Stimulated activated naive CD8-positive, alpha-beta T cell treated with anti-CD3 and anti-CD28 coated beads, Interleukin-15, Interleukin-2, amounts not matched to agents 100 U/mL and 50 U/mL, for 24 hours (primary cell): ENCODE measurements around the gene DDX24.

ENCODE experiments used
- ATAC-seq: fragments of 150-1000 bp; cut with Tn5 transposase; one replicate; pipeline ENCODE4 v1.10.0; 2021
- DNase-seq: peaks from one replicate; pipeline ENCODE4 v3.0.0; 2021

DDX24 gene

DNA sequence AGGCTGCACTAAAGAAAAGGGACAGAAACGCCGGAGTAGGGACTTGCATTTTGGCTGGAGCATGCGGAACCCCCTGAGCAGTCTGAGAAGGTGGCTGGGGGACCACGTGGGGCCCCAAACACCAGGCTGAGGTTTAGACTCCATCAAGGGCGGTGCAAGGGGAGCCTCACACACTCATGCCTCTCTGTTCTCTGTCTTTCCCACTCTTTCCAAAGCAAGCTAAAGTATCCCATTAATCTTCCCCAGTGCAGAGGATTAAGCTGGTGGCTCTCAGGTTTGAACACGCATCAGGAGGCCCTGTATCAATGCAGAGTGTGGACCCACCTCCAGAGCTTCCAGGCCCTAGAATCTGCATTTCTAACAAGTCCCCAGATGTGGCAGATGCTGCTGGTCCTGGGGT lies 70.4 kb downstream of the DDX24 start:
- DNase-seq (no peak), ATAC-seq (no peak)

DNA sequence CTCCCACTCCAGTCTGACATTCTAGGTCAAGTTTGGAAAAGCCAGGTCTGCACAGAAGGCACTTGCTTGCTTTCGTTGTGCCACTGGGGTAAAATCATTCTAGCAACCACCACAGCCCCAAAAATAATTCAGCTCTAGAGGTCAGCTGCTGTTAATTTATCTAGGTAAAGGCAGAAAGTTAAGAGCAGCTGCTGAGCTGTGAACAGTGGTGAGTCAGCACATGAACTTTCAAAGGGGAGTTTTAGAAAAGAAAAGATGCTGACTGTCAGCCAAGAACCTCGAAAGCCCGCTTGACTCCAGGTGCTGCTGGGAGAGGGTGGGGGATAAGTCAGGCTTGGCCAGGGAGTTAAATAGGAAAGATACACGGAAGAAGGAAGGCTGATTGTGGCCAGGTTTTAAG lies 71.2 kb downstream of the DDX24 start:
- DNase-seq (no peak), ATAC-seq (peak; percentile 57)

DNA sequence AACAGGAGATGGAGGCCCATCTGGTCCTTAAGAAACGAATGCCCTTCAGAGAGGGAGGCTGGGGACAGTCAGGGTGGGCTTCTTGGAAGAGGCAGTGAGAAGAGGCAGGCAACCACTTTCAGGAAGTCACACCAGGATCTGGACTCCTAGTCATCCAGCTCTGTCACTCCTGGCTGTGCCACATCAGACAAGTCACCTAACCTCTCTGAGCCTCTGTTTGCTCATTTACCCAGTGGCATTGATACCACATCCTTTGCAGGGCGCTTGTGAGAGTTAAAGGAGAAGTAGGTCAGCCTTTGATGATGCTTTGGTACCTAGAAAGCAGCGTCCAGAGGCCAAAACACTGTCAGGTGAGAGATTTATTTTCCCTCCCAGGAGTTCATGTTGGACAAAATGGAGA lies 72.8 kb downstream of the DDX24 start:
- peak; percentile 58 for ATAC-seq

DNA sequence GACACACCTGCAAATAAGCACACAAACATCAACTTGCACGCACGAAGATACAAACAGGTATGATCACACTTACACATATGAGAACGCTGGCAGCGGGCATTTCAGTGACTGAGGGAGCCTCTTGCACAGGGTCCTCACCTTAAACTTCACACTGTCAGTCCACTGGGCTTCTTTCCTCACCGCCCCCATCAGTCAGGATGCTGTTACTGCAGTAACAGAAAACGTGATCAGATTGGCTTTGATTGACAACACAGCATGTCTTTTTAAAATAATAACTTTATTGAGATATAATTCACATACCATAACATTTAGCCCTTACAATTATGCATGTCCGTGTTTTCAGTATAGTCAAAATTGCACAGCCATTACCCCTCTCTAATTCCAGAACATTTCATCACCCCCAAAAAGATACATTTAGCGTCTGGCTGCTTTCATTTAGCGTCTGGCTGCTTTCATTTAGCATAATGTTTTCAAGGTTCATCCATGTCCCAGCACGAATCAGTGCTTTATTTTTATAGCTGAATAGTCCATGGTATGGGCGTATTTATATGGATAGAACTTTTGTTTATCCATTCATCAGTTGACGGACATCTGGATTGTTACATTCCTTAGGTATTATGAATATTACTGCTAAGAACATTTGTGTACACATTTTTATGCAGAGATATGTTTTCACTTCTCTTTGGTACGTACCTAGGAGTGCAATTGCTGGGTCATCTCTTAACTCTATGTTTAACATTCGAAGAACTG lies 75.5 kb downstream of the DDX24 start:
- ATAC-seq (no peak), DNase-seq (peak; percentile 31)

More for the DNA sequence above, 72.8 kb downstream of the DDX24 start:
- DNase-seq, result no peak

DNA sequence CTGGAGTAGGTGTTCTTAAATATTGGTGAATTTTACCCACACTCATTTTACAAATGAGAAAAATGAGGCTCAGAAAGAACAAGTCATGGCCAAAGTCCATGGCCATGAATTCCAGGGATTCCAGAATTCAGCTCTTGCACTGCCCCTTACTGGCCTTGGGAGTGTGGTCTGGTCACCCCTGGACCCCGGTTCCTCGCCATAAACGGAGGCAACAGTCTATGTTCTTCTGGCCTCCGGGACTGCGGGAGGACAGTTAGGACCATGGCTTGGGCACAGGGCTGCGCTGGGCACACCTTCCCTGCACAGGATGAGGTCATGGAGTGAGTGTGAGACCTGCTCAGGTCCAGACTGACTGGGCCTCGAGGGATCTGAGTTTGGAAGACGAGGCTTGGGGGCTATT lies 77.0 kb downstream of the DDX24 start:
- DNase-seq, result no peak
- no peak for ATAC-seq

DNA sequence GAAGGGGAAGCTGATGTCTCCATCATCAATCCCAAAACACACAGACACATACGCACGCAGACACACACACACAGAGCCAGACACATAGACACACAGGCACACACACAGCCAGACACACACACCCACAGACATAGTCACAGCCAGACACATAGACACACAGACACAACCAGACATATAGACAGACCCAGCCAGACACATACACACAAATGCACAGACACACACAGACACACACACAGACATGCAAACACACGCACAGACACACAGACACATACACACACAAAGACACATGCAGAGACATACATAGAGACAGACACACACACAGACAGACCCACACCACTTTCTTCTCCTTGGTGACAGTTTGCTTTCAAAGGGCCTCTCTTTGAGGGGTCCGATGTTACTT lies 77.6 kb downstream of the DDX24 start:
- DNase-seq (no peak), ATAC-seq (no peak)

DNA sequence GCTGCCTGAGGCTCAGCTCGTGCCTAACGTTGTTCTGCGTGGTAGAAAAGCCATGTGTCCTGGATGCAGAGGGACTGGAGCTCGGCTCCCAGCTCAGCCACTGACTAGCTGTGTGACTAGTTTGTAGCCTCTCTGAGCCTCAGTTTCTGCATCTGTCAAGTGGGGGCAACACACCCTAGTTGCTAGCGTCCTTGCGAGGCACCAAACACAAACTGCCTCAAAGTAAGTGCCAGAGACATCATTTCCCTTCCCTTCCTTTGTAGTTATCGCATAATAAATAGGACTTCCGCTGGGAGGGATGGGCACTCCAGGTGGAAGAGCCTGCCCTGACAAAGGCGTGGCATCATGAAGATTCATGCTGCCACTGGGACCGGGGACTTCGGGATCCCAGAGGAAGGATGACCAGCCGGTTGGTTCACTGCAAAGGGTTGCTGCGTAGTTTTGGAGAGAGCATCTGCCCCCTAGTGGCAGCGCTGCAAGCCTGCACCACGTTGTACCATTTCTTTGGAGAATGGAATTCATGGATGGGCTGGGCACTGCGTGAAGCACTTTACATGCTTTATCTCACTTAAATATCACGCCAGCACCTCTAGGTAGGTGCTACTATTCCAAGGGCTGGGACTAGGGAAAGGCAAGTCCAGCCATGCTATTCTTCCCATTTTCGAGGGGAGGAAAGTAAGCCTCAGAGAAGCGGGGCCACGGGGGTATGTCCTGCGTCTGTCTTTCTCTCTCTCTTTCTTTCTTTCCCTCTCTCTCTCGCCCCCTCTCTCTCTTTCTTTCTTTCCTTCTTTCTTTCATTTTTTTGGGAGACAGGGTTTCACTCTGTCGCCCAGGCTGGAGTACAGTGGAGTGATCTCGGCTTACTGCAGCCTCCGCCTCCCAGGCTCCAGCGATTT lies 79.3 kb downstream of the DDX24 start:
- peak; percentile 61 for ATAC-seq
- peak; percentile 65 for DNase-seq

DNA sequence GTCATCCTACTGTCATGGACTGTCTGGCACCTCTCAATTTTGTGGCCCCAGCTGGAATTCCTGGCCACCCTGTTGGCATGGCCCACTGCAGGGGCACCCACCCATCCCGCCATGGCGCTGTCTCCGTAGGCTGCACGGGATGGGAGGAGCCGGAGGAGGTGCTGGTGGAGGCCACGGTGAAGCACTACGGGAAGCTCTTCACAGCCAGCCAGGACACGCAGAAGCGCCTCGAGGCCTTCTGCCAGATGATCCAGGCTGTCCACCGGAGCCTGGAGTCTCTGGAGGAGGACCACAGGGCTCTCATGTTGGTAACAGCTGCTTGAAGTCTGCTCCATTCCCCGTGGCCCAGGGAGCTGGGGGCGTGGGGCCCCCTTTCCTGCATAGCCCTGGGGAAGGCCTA lies 80.0 kb downstream of the DDX24 start:
- no peak for DNase-seq
- no peak for ATAC-seq

DNA sequence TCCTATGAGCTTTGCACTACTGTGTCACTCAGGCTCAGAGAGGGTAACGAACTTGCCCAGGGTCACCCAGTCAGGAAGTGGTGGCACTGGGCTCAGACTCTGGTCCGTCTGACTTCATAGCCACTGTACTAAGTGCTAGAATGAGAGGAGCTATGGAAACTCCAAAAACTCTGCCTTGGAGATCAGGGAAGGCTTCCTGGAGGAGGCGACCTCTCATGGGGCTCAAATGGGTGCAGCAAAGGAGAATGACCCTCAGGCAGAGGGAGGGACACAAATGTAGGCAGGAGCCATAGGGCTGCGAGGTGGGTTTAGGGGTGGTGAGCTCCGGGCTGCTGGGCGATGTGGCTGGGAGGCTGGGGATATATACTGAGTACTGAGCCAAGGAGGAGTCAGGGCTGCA lies 80.7 kb downstream of the DDX24 start:
- ATAC-seq (no peak), DNase-seq (no peak)

DNA sequence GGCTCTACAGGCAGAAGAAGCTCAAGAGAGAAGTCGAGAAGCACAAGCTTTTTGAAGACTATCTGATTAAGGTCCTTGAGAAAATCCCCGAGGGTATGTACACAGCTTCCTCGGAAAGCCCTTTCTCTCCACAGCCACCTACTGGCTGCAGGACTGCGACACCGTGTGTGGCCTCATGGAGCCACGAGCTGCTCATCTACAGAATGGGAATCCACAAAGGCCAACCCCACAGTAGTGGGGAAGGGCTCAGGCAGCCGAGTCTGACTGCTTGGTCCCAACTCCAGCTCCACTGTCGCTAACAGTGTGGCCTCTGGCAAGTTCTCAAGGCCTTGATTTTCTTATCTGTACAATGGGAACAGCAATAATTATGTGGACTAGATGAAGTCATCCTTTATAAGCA lies 81.4 kb downstream of the DDX24 start:
- ATAC-seq, result no peak
- DNase-seq, result no peak

DNA sequence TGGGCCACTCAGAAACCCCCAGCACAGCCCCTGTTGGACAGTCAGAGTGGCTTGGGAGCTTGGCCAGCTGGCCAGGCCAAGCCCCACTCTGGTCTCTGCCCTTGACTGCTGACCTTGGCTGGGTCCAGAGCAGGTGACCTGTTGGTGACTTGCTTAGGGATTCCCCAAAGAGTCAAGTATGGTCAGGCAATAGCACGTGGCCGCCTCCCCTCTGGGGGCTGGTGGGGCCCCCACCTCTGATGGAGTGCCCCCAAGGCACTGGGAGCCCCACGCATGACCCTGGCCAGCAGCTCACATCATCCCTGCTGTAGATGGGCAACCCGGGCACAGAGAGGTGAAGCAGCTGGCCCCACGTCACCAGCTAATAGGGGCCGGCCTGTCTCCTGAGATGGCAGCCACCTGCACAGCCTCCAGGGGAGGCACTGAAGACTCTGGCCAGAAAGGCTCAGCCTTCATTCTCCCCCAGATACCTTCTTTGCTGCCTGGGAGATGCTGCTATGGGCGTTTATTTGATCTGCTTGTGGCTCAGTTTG lies 82.1 kb downstream of the DDX24 start:
- ATAC-seq (no peak), DNase-seq (no peak)
